SK-N-SH treated with all-trans-retinoic acid at 6 μM for 48 hours (cell line): ENCODE measurements around the gene CPSF6.

ENCODE experiments used
- ATAC-seq: fragments of 200-7000 bp; cut with Tn5 transposase; 3 replicates; pipeline ENCODE4 v1.9.1; 2020; ENCODE audit warnings: mild to moderate bottlenecking, moderate library complexity
- ARNTL ChIP-seq: fragments of 450-650 bp; formaldehyde crosslinking; IDR thresholded peaks from 2 replicates; pipeline ENCODE4 v1.5.0; 2020; ENCODE audit warnings: low read depth, mild to moderate bottlenecking, moderate library complexity, borderline replicate concordance
- BACH2 ChIP-seq: fragments of 250-450 bp; sonication (Bioruptor Pico); IDR thresholded peaks from 2 replicates; pipeline ENCODE4 v1.9.0; 2021; ENCODE audit warnings: mild to moderate bottlenecking, borderline replicate concordance
- ESRRG ChIP-seq: fragments of 250-450 bp; sonication (Bioruptor Pico); IDR thresholded peaks from 2 replicates; pipeline ENCODE4 v1.6.1; 2021; ENCODE audit warnings: mild to moderate bottlenecking
- GLIS3 ChIP-seq: fragments of 250-450 bp; sonication (Bioruptor Pico); IDR thresholded peaks from 2 replicates; pipeline ENCODE4 v1.5.0; 2020; ENCODE audit warnings: mild to moderate bottlenecking, moderate library complexity
- ISL1 ChIP-seq: fragments of 250-450 bp; sonication (Bioruptor Pico); IDR thresholded peaks from 2 replicates; pipeline ENCODE4 v2.1.2; 2022; ENCODE audit warnings: mild to moderate bottlenecking, moderate library complexity
- OSR1 ChIP-seq: fragments of 250-450 bp; sonication (Bioruptor Pico); IDR thresholded peaks from 2 replicates; pipeline ENCODE4 v1.8.0; 2022; ENCODE audit warnings: moderate library complexity, mild to moderate bottlenecking, inconsistent platforms
- PPARA ChIP-seq: fragments of 250-450 bp; sonication (Bioruptor Pico); IDR thresholded peaks from 2 replicates; pipeline ENCODE4 v1.5.0; 2020; ENCODE audit warnings: mild to moderate bottlenecking, borderline replicate concordance
- RARB ChIP-seq: fragments of 250-450 bp; sonication (Bioruptor Pico); IDR thresholded peaks from 2 replicates; pipeline ENCODE4 v1.8.0; 2021; ENCODE audit warnings: mild to moderate bottlenecking, moderate library complexity
- TOX ChIP-seq: fragments of 250-450 bp; sonication (Bioruptor Pico); IDR thresholded peaks from 2 replicates; pipeline ENCODE4 v1.8.0; 2021; ENCODE audit warnings: mild to moderate bottlenecking, moderate library complexity, borderline replicate concordance
- ZC3H10 ChIP-seq: fragments of 250-450 bp; sonication (Bioruptor Pico); IDR thresholded peaks from 2 replicates; pipeline ENCODE4 v1.5.1; 2021; ENCODE audit warnings: mild to moderate bottlenecking, moderate library complexity
- ZFP3 ChIP-seq: fragments of 250-450 bp; sonication (Bioruptor Pico); IDR thresholded peaks from 2 replicates; pipeline ENCODE4 v1.5.0; 2020; ENCODE audit warnings: mild to moderate bottlenecking, moderate library complexity
- ZFP30 ChIP-seq: fragments of 450-650 bp; formaldehyde crosslinking; IDR thresholded peaks from 2 replicates; pipeline ENCODE4 v1.5.0; 2022; ENCODE audit warnings: mild to moderate bottlenecking, moderate library complexity
- ZNF565 ChIP-seq: fragments of 450-650 bp; formaldehyde crosslinking; conservative IDR thresholded peaks from 2 replicates; pipeline ENCODE4 v1.5.0; 2020; ENCODE audit warnings: low read depth, mild to moderate bottlenecking, moderate library complexity
- ZNF70 ChIP-seq: fragments of 450-650 bp; formaldehyde crosslinking; IDR thresholded peaks from 2 replicates; pipeline ENCODE4 v1.5.0; 2020; ENCODE audit warnings: mild to moderate bottlenecking, moderate library complexity
- TF ChIP-seq, protein P1 (sequence below): fragments of 250-450 bp; sonication (Bioruptor Pico); IDR thresholded peaks from 2 replicates; pipeline ENCODE4 v1.8.0; 2021; ENCODE audit warnings: low read depth, mild to moderate bottlenecking, moderate library complexity, borderline replicate concordance
- TF ChIP-seq, protein P2 (sequence below): fragments of 250-450 bp; sonication (Bioruptor Pico); IDR thresholded peaks from 2 replicates; pipeline ENCODE4 v1.5.0; 2020; ENCODE audit warnings: mild to moderate bottlenecking, moderate library complexity
- TF ChIP-seq, protein P3 (sequence below): fragments of 250-450 bp; sonication (Bioruptor Pico); IDR thresholded peaks from 2 replicates; pipeline ENCODE4 v1.5.1; 2020; ENCODE audit warnings: low read depth, mild to moderate bottlenecking, moderate library complexity
- TF ChIP-seq, protein P4 (sequence below): fragments of 250-450 bp; sonication (Bioruptor Pico); IDR thresholded peaks from 2 replicates; pipeline ENCODE4 v1.5.1; 2021; ENCODE audit warnings: mild to moderate bottlenecking, moderate library complexity

Gene CPSF6

DNA sequence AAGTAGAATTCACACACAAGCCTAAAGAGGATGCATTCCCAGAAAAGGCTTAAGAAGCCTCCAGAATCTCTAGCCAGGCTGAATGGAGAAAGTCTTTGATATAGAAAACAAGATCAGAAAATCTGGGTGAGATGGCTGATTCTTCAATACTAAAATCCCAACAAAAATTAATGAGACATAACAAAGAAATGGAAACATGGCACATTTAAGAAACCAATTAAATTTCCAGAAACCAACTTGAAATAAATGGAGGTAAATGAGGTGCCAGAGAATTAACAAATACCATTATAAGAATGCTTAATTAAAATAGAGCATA, 51.9 kb downstream of the CPSF6 start:
- ATAC-seq, result no peak
- TF ChIP-seq BACH2 (CRISPR knock-in tag) (no peak), ISL1 (CRISPR knock-in tag) (no peak), OSR1 (CRISPR knock-in tag) (no peak)
- TF ChIP-seq, protein P1, sequence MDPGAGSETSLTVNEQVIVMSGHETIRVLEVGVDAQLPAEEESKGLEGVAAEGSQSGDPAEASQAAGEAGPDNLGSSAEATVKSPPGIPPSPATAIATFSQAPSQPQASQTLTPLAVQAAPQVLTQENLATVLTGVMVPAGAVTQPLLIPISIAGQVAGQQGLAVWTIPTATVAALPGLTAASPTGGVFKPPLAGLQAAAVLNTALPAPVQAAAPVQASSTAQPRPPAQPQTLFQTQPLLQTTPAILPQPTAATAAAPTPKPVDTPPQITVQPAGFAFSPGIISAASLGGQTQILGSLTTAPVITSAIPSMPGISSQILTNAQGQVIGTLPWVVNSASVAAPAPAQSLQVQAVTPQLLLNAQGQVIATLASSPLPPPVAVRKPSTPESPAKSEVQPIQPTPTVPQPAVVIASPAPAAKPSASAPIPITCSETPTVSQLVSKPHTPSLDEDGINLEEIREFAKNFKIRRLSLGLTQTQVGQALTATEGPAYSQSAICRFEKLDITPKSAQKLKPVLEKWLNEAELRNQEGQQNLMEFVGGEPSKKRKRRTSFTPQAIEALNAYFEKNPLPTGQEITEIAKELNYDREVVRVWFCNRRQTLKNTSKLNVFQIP, result no peak
- TF ChIP-seq, protein P2, sequence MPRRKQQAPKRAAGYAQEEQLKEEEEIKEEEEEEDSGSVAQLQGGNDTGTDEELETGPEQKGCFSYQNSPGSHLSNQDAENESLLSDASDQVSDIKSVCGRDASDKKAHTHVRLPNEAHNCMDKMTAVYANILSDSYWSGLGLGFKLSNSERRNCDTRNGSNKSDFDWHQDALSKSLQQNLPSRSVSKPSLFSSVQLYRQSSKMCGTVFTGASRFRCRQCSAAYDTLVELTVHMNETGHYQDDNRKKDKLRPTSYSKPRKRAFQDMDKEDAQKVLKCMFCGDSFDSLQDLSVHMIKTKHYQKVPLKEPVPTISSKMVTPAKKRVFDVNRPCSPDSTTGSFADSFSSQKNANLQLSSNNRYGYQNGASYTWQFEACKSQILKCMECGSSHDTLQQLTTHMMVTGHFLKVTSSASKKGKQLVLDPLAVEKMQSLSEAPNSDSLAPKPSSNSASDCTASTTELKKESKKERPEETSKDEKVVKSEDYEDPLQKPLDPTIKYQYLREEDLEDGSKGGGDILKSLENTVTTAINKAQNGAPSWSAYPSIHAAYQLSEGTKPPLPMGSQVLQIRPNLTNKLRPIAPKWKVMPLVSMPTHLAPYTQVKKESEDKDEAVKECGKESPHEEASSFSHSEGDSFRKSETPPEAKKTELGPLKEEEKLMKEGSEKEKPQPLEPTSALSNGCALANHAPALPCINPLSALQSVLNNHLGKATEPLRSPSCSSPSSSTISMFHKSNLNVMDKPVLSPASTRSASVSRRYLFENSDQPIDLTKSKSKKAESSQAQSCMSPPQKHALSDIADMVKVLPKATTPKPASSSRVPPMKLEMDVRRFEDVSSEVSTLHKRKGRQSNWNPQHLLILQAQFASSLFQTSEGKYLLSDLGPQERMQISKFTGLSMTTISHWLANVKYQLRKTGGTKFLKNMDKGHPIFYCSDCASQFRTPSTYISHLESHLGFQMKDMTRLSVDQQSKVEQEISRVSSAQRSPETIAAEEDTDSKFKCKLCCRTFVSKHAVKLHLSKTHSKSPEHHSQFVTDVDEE (CRISPR knock-in tag), result no peak
- TF ChIP-seq, protein P3, sequence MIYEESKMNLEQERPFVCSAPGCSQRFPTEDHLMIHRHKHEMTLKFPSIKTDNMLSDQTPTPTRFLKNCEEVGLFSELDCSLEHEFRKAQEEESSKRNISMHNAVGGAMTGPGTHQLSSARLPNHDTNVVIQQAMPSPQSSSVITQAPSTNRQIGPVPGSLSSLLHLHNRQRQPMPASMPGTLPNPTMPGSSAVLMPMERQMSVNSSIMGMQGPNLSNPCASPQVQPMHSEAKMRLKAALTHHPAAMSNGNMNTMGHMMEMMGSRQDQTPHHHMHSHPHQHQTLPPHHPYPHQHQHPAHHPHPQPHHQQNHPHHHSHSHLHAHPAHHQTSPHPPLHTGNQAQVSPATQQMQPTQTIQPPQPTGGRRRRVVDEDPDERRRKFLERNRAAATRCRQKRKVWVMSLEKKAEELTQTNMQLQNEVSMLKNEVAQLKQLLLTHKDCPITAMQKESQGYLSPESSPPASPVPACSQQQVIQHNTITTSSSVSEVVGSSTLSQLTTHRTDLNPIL, result no peak
- TF ChIP-seq, protein P4, sequence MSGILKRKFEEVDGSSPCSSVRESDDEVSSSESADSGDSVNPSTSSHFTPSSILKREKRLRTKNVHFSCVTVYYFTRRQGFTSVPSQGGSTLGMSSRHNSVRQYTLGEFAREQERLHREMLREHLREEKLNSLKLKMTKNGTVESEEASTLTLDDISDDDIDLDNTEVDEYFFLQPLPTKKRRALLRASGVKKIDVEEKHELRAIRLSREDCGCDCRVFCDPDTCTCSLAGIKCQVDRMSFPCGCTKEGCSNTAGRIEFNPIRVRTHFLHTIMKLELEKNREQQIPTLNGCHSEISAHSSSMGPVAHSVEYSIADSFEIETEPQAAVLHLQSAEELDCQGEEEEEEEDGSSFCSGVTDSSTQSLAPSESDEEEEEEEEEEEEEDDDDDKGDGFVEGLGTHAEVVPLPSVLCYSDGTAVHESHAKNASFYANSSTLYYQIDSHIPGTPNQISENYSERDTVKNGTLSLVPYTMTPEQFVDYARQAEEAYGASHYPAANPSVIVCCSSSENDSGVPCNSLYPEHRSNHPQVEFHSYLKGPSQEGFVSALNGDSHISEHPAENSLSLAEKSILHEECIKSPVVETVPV (CRISPR knock-in tag), result no peak

GRCh38 chr12:69298133-69298532, 58.8 kb downstream of the CPSF6 start:
- TF ChIP-seq ZFP30 (CRISPR knock-in tag) (no peak), ZC3H10 (CRISPR knock-in tag) (no peak), ZNF70 (CRISPR knock-in tag) (no peak), ARNTL (CRISPR knock-in tag) (no peak), GLIS3 (CRISPR knock-in tag) (no peak), ESRRG (no peak), TOX (CRISPR knock-in tag) (no peak), OSR1 (CRISPR knock-in tag) (no peak), PPARA (CRISPR knock-in tag) (no peak), ZFP3 (CRISPR knock-in tag) (no peak)
- TF ChIP-seq, protein P4 (CRISPR knock-in tag), result no peak
- TF ChIP-seq, protein P2 (CRISPR knock-in tag), result no peak
- TF ChIP-seq, protein P1, result no peak
- no peak for ATAC-seq

DNA sequence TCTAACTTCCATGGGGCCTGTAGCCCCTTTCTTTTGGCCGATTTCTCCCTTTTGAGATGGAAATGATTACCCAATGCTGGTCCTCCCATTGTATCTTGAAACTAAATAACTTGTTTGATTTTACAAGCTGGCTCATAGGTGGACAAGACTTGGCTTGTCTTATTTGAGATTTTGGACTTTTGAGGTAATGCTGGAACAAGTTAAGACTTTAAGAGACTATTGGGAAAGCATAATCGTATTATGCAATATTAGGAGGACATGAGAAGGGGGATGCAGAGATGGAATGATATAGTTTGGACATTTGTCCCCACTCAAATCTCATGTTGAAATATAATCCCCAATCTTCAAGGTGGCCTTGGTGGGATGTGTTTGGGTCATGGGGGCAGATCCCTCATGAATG, 59.6 kb downstream of the CPSF6 start:
- TF ChIP-seq, protein P2 (CRISPR knock-in tag), result no peak
- TF ChIP-seq ZC3H10 (CRISPR knock-in tag) (no peak), ZNF565 (no peak), RARB (CRISPR knock-in tag) (no peak), TOX (CRISPR knock-in tag) (no peak), ARNTL (CRISPR knock-in tag) (no peak), PPARA (CRISPR knock-in tag) (no peak)
- no peak for ATAC-seq
